T47D (cell line): ENCODE results near the gene TAS2R50.
"Not testable (repeated sequence)": the region's sequence is repeated elsewhere in the genome, so short reads cannot be mapped to it uniquely, and the experiment has no call there.

ENCODE experiments used
- DNase-seq, 2 experiments: peaks; one replicate each; pipeline versions ENCODE4 v3.0.0 to v3.0.0-alpha.2; 2011 to 2012; ENCODE audit warnings: low read depth in 1 of 2, low spot score in 1 of 2
- JUND ChIP-seq: IDR thresholded peaks from 2 replicates; pipeline ENCODE4 v1.6.1; 2012; ENCODE audit warnings: low read depth
- in situ Hi-C: cut with HindIII; loops from 2 replicates; pipeline ENCODE4 v1.10.0; 2016; ENCODE audit warnings: low sequenced_read_pairs, low pct_unique_long_range_greater_than_20kb

Gene TAS2R50

GRCh38 chr12:10986812-10987211, at the start of gene TAS2R50:
TSS of gene TAS2R50 (minus strand) at chr12:10986912. CDS start at chr12:10986860, 52 bp downstream.
- no peak for TF ChIP-seq JUND
- in situ Hi-C loops, result no loop called here
- DNase-seq, result no peak

GRCh38 chr12:11033959-11034358, 47.2 kb upstream of the TAS2R50 start:
- in situ Hi-C loops, DNase-seq: not testable (repeated sequence)

DNA sequence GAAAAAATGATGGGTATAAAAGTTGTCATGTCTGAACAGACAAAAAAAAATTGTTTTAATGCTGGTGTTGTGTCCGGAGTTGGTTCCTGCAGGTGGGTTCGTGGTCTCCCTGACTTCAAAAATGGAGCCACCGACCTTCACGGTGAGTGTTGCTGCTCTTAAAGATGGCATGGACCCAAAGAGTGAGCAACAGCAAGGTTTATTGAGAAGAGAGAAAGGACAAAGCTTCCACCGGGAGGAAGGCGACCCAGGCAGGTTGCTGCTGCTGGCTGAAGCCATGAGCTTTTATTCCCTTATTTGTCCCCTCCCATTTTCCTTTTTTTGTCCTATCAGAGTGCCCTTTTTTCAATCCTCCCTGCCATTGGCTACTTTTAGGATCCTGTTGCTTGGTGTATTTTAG, 44.6 kb upstream of the TAS2R50 start, which contains the start of gene TAS2R31:
Gene TAS2R31, minus strand, starts transcription at position 101 of the 400 bp plus-strand sequence. Its CDS starts 72 bp downstream, at position 29.
- TF ChIP-seq JUND, result no peak
- no peak for DNase-seq
- in situ Hi-C loops, result no loop called here

DNA sequence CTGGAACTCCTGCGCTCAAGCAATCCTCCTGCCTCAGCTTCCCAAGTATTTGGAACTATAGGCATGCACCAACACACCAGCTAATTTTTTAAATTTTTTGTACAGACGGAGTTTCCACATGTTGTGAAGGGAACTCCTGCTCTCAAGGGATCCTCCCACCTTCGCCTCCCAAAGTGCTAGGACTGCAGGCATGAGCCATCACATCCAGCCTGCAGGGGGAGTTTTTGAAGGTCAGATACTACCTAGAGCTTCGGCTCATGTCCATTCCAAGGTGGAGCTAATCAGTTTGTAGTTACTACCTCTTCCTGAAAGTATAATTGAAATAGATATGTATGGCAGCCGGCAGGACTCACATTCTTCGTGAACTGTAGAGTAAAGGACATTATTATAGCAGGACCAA, 39.4 kb upstream of the TAS2R50 start:
- in situ Hi-C loops, result no loop called here
- DNase-seq, result no peak

GRCh38 chr12:11023387-11023786, 36.7 kb upstream of the TAS2R50 start:
- in situ Hi-C loops, result no loop called here
- DNase-seq, result no peak
- TF ChIP-seq JUND, result no peak

More for the DNA sequence above, 39.4 kb upstream of the TAS2R50 start:
- no peak for TF ChIP-seq JUND

GRCh38 chr12:11022520-11022919, 35.8 kb upstream of the TAS2R50 start, which contains the start of gene TAS2R19:
TSS of gene TAS2R19 (minus strand) at chr12:11022620. CDS start at chr12:11022571, 49 bp downstream.
- no peak for DNase-seq
- TF ChIP-seq JUND, result no peak
- in situ Hi-C loops, result no loop called here

- no peak for TF ChIP-seq JUND
- DNase-seq, result no peak
- in situ Hi-C loops, result no loop called here
Measured at GRCh38 chr12:11016937-11017336, 30.2 kb upstream of the TAS2R50 start.

- in situ Hi-C loops, result no loop called here
- no peak for TF ChIP-seq JUND
- no peak for DNase-seq
Measured at GRCh38 chr12:11015775-11016430, 29.2 kb upstream of the TAS2R50 start.

GRCh38 chr12:11014234-11014633, 27.5 kb upstream of the TAS2R50 start:
- in situ Hi-C loops, result no loop called here
- DNase-seq, result no peak
- TF ChIP-seq JUND, result no peak

- in situ Hi-C loops, result no loop called here
- DNase-seq, result no peak
- TF ChIP-seq JUND, result no peak
Measured at GRCh38 chr12:11007608-11008007, 20.9 kb upstream of the TAS2R50 start.

- TF ChIP-seq JUND, result no peak
- in situ Hi-C loops, result no loop called here
Measured at GRCh38 chr12:10998204-10998603, 11.5 kb upstream of the TAS2R50 start, which contains the start of gene TAS2R20. TSS of gene TAS2R20 (minus strand) at chr12:10998304. CDS start at chr12:10997875, 429 bp downstream.

GRCh38 chr12:10994307-10994706, 7.6 kb upstream of the TAS2R50 start:
- no peak for DNase-seq
- TF ChIP-seq JUND, result no peak
- in situ Hi-C loops, result no loop called here

More at GRCh38 chr12:10998204-10998603, 11.5 kb upstream of the TAS2R50 start, which contains the start of gene TAS2R20:
- DNase-seq, result no peak

DNA sequence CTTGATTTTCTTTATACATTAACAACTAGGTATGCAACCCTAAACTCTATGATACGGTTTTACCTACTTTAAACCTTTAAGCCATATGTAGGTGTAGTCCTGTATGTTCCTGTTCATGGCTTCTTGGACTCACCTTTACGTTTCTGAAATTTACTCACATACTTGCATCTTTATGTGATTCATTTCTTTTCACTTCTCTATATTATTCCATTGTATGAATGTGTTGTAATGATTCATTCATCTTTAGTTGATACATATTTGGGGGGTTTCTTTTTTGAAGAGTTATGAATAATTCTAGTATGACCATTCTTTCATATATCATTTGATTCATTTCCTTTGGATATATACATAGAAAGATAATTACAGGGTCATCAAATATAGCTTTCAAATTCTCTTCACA, 2.4 kb upstream of the TAS2R50 start:
- in situ Hi-C loops, result no loop called here
- TF ChIP-seq JUND, result no peak
- DNase-seq, result no peak
